ENCODE results near the gene PRDX6. TPM values are rescaled to one million over a fixed set of nuclear protein-coding genes. Genes with fewer than 3 reads are reported as not detected.

Gene PRDX6
- total RNA-seq, 1 donor from 2014 or later, result 194 TPM

GRCh38 chr1:173504268-173504667 is 27.1 kb downstream of the PRDX6 start:
- Mint-ChIP-seq H3K9me3 (peaks cover 3% of the 10 kb centered on the region), H3K36me3 (no peaks in the 10 kb centered on the region), H3K27me3 (ENCODE audit: low read depth) (no peaks in the 10 kb centered on the region), H3K4me1 (peaks cover 9% of the 10 kb centered on the region), H3K4me3 (no peak overlapping the region), H3K27ac (no peak overlapping the region)
- DNase-seq (ENCODE audit: low spot score in 2 of 2, unreplicated experiment in 2 of 2), result no peak
- no peak for TF ChIP-seq CTCF (IDR thresholded peaks at IDR 0.05; ENCODE audit: unreplicated experiment)

GRCh38 chr1:173505391-173505790 is 28.3 kb downstream of the PRDX6 start:
- TF ChIP-seq CTCF (IDR thresholded peaks at IDR 0.05; ENCODE audit: unreplicated experiment), result no peak
- DNase-seq (ENCODE audit: low spot score in 2 of 2, unreplicated experiment in 2 of 2), result no peak
- H3K4me3 Mint-ChIP-seq, result no peak overlapping the region
- no peak overlapping the region for H3K27ac Mint-ChIP-seq
- H3K27me3 Mint-ChIP-seq (ENCODE audit: low read depth), result no peaks in the 10 kb centered on the region
- no peaks in the 10 kb centered on the region for H3K36me3 Mint-ChIP-seq
- peaks cover 9% of the 10 kb centered on the region for H3K4me1 Mint-ChIP-seq
- no peaks in the 10 kb centered on the region for H3K9me3 Mint-ChIP-seq

- H3K27ac Mint-ChIP-seq, result no peak overlapping the region
- DNase-seq (ENCODE audit: low spot score in 2 of 2, unreplicated experiment in 2 of 2), result no peak
- no peaks in the 10 kb centered on the region for H3K9me3 Mint-ChIP-seq
- no peaks in the 10 kb centered on the region for H3K27me3 Mint-ChIP-seq (ENCODE audit: low read depth)
- H3K4me1 Mint-ChIP-seq, result peaks cover 9% of the 10 kb centered on the region
- H3K4me3 Mint-ChIP-seq, result no peak overlapping the region
- no peak for TF ChIP-seq CTCF (IDR thresholded peaks at IDR 0.05; ENCODE audit: unreplicated experiment)
- H3K36me3 Mint-ChIP-seq, result no peaks in the 10 kb centered on the region
Observed at GRCh38 chr1:173506437-173506836, 29.3 kb downstream of the PRDX6 start.

- H3K4me3 Mint-ChIP-seq, result no peak overlapping the region
- no peaks in the 10 kb centered on the region for H3K36me3 Mint-ChIP-seq
- no peaks in the 10 kb centered on the region for H3K9me3 Mint-ChIP-seq
- no peak for TF ChIP-seq CTCF (IDR thresholded peaks at IDR 0.05; ENCODE audit: unreplicated experiment)
- no peaks in the 10 kb centered on the region for H3K27me3 Mint-ChIP-seq (ENCODE audit: low read depth)
- peak overlapping the region; percentile 41 for H3K27ac Mint-ChIP-seq
- H3K4me1 Mint-ChIP-seq, result peaks cover 9% of the 10 kb centered on the region
- DNase-seq (ENCODE audit: low spot score in 2 of 2, unreplicated experiment in 2 of 2), result no peak
Observed at GRCh38 chr1:173507205-173507846, 30.2 kb downstream of the PRDX6 start.

GRCh38 chr1:173507847-173508209 is 30.7 kb downstream of the PRDX6 start:
- Mint-ChIP-seq H3K36me3 (no peaks in the 10 kb centered on the region), H3K4me3 (no peak overlapping the region), H3K27me3 (ENCODE audit: low read depth) (no peaks in the 10 kb centered on the region), H3K4me1 (peaks cover 9% of the 10 kb centered on the region), H3K27ac (no peak overlapping the region), H3K9me3 (no peaks in the 10 kb centered on the region)
- no peak for TF ChIP-seq CTCF (IDR thresholded peaks at IDR 0.05; ENCODE audit: unreplicated experiment)
- no peak for DNase-seq (ENCODE audit: low spot score in 2 of 2, unreplicated experiment in 2 of 2)

- Mint-ChIP-seq H3K4me3 (no peak overlapping the region), H3K9me3 (peaks cover 3% of the 10 kb centered on the region), H3K4me1 (peaks cover 9% of the 10 kb centered on the region), H3K27me3 (ENCODE audit: low read depth) (no peaks in the 10 kb centered on the region), H3K36me3 (no peaks in the 10 kb centered on the region), H3K27ac (no peak overlapping the region)
- DNase-seq (ENCODE audit: low spot score in 2 of 2, unreplicated experiment in 2 of 2), result no peak
- TF ChIP-seq CTCF (IDR thresholded peaks at IDR 0.05; ENCODE audit: unreplicated experiment), result no peak
Observed at GRCh38 chr1:173508541-173508940, 31.4 kb downstream of the PRDX6 start.
